Liver (tissue), 3 donors: Measurements from ENCODE around the gene SIGLEC12.

Source experiments
- EGR1 ChIP-seq, 2 donors: IDR thresholded peaks; 2 replicates each; pipeline ENCODE4 v1.6.1; 2016 to 2018; ENCODE audit warnings: antibody characterized with exemption in 2 of 2, low read depth in 2 of 2
- HNF4A ChIP-seq, 2 donors: conservative IDR thresholded peaks; 2 replicates each; pipeline ENCODE4 v1.6.1; 2016; ENCODE audit warnings: antibody characterized with exemption in 2 of 2, mild to moderate bottlenecking in 2 of 2
- HNF4G ChIP-seq: IDR thresholded peaks from 2 replicates; pipeline ENCODE4 v1.6.1; 2016; ENCODE audit warnings: antibody characterized with exemption
- ZBTB33 ChIP-seq: IDR thresholded peaks from 2 replicates; pipeline ENCODE4 v1.6.1; 2016; ENCODE audit warnings: antibody characterized with exemption
- TF ChIP-seq, protein P1 (sequence below): fragments of 150-350 bp; IDR thresholded peaks from 2 replicates; pipeline ENCODE4 v1.5.1; 2017; ENCODE audit warnings: improper control_type of control experiment, low read depth, low read length; ENCODE audit not compliant: missing input control
- donor health status: healthy.
- donor health status: healthy.

- TF ChIP-seq, protein P1, sequence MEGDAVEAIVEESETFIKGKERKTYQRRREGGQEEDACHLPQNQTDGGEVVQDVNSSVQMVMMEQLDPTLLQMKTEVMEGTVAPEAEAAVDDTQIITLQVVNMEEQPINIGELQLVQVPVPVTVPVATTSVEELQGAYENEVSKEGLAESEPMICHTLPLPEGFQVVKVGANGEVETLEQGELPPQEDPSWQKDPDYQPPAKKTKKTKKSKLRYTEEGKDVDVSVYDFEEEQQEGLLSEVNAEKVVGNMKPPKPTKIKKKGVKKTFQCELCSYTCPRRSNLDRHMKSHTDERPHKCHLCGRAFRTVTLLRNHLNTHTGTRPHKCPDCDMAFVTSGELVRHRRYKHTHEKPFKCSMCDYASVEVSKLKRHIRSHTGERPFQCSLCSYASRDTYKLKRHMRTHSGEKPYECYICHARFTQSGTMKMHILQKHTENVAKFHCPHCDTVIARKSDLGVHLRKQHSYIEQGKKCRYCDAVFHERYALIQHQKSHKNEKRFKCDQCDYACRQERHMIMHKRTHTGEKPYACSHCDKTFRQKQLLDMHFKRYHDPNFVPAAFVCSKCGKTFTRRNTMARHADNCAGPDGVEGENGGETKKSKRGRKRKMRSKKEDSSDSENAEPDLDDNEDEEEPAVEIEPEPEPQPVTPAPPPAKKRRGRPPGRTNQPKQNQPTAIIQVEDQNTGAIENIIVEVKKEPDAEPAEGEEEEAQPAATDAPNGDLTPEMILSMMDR: no peak
- no peak for TF ChIP-seq HNF4G
- no peak for TF ChIP-seq EGR1 (IDR thresholded peaks at IDR 0.05; ENCODE audit: low read depth in 2 of 2)
- TF ChIP-seq ZBTB33: no peak
- TF ChIP-seq HNF4A (conservative IDR thresholded peaks at IDR 0.05): no peak
Observed at GRCh38 chr19:51501594-51502263, at the start of gene SIGLEC12.
